Keratinocyte (primary cell): ENCODE data around the gene LARGE1.

Source experiments
- EZH2 ChIP-seq: IDR thresholded peaks from one replicate; pipeline ENCODE4 v1.6.1; 2012; ENCODE audit warnings: inconsistent platforms, mild to moderate bottlenecking, low read length, moderate library complexity
- TF ChIP-seq, protein P1 (sequence below), 3 experiments: IDR thresholded peaks in 1 of 3; conservative IDR thresholded peaks in 1 of 3; optimal IDR thresholded peaks in 1 of 3; 2 replicates in 2 of 3; 3 replicates in 1 of 3; pipeline versions ENCODE3 to v1.5.1; 2011; ENCODE audit warnings: low read length in 3 of 3, mild to moderate bottlenecking in 3 of 3, moderate library complexity in 2 of 3, control low read depth in 1 of 3, inconsistent platforms in 1 of 3; ENCODE audit not compliant: insufficient read depth in 2 of 3; ENCODE audit errors: extremely low read depth in 1 of 3

GRCh38 chr22:33873666-33874065, 46.6 kb downstream of the LARGE1 start:
- TF ChIP-seq, protein P1, sequence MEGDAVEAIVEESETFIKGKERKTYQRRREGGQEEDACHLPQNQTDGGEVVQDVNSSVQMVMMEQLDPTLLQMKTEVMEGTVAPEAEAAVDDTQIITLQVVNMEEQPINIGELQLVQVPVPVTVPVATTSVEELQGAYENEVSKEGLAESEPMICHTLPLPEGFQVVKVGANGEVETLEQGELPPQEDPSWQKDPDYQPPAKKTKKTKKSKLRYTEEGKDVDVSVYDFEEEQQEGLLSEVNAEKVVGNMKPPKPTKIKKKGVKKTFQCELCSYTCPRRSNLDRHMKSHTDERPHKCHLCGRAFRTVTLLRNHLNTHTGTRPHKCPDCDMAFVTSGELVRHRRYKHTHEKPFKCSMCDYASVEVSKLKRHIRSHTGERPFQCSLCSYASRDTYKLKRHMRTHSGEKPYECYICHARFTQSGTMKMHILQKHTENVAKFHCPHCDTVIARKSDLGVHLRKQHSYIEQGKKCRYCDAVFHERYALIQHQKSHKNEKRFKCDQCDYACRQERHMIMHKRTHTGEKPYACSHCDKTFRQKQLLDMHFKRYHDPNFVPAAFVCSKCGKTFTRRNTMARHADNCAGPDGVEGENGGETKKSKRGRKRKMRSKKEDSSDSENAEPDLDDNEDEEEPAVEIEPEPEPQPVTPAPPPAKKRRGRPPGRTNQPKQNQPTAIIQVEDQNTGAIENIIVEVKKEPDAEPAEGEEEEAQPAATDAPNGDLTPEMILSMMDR (optimal IDR thresholded peaks at IDR 0.05 in 1 of 3, IDR thresholded peaks at IDR 0.05 in 1 of 3, conservative IDR thresholded peaks at IDR 0.05 in 1 of 3; ENCODE audit: extremely low read depth in 1 of 3, insufficient read depth in 2 of 3, low read length in 3 of 3), result no peak
- TF ChIP-seq EZH2, result no peak
